Hematopoietic multipotent progenitor cell treated with erythropoietin and hydrocortisone succinate and interleukin-3 and kit ligand, for 8 days (in vitro differentiated cells): ENCODE data around the gene AFG3L2.
A peak's percentile ranks its signal among the peaks of the same experiment; 100 is the strongest.

Experiments
- DNase-seq: peaks from one replicate; pipeline ENCODE4 v3.0.0-alpha.2; 2015

AFG3L2 gene

DNA sequence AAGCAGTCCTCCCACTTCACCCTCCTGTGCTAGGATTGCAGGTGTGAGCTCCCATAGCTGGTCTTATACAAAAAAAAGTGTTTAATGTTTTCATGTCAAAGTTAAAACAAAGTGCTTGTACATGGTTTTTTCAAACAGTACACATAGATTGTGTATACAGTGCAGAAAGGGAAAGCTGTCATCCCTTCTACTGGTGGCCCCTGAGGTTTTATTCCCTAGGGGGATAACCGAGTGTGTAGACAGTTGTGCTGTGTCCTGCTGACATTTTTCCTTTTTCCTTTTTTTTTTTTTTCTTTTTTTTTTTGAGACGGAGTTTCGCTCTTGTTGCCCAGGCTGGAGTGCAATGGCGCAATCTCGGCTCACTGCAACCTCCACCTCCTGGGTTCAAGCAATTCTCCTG is 58.2 kb downstream of the AFG3L2 start:
- no peak for DNase-seq

DNA sequence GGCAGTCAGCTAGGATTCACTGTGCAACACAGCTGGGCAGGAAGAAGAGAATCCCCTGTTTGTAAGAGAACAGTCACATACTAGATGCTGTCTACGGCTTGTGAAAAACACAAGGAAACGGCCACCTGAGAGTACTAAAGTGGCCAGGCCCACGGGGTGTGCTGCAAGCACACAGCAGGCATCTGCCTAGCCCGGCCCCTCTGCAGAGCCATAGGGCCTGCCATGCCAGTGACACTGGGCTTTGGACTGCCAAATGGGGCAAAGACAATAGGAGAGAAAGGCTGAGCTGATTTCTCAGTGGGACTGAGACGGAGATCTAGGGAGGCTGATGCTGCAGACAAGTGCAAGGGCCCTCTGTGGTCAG is 58.7 kb downstream of the AFG3L2 start:
- DNase-seq = no peak

DNA sequence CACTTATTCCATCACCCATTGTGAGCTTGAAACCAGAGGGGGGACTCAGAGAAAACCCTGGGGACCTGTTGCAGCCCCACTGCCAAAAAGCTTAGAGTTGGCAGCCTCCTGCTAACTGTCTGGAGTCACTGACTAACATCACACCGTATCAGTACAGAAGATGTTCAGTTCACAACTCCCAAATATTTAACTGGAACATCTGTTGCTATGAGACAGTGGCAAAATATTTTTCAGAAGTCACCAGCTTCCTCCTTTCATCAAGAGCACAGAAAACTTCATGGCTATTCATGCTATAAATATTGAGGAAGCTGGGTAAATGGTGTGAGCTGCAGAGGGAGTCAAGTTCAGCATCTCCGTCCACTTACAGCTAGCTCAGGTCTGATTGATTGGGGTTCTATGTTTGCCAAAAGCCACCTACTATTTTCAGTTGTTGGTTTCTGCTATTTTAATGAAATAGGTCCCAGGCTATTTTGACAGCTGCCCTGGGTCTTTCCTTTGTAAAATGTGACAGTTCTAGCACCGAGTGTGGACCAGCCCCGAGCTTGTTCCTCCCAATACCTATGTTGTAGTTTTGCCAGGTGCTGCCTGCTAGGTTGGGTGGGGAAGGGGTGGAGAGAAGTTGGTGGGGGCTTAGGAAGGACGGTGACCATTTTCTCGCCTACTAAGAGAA is 59.2 kb downstream of the AFG3L2 start:
- DNase-seq = no peak

DNA sequence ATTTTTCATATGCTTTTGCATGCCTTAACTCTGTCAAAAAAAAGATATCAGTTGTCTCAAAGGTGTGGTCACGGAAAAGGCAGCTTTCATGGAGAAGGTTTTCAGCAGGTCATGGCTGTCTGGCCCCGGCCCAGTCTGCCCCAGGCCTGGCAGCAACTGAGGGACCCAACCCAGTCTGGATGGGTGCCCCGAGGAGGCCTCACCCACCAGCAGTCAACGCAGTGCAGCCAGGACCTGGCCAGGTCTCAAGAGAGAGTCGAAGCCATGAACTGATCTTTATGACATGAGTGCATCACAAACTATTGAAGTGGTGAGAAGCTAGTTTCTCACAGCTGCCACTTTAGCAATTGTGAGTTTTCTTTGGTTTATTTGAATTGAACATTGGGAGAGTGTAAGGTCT is 61.1 kb downstream of the AFG3L2 start:
- DNase-seq = peak; percentile 93

DNA sequence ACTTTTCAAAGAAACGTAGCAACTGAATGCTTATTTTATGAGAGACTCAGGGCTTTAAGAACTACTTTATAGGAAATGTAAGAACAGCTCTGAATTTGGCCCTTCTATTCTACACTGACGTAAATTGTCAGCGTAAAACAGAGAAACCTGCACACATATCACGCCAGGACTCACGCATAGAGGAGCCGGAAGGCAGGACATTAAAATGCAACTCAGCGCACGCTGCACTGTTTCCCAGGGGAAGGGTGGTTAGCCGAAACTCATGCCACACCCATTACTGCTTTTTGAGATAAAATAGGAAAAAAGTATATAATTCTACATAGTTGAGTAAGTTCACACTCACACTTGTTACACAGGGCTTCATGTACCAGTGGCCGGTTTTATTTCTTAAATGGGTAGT is 61.5 kb downstream of the AFG3L2 start:
- DNase-seq = peak; percentile 88

DNA sequence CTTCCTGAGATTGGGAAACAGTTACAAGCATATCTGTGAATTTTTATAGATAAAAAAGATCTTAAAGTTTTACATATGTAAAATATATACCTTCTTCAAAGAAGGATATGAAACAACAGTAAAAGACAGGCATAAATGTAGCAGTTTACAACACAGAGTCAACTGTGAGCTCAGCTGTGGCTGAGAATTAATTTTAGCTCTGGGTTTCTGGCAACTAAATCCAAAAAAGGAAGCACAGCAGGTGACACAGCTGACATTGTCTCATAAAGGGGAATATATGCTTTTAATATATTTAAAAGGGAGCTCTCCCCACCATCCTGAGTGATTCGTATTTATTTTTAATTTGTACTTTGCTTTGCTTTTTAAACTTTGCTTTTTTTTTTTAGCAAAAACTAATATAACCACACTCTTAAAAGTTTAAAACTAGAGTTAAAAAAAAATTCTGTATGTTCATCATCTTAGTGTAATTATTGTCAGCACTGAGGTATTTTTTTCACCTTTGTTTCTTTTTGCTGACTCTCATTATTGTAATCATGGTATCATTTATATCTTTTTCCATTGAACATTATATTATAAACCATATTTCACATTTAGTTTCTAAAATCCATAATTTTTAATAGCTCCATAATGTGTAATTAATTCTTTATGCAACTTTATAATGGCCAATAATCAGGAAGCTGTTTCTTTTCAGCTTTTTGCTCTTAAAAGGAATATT is 62.3 kb downstream of the AFG3L2 start:
- no peak for DNase-seq

DNA sequence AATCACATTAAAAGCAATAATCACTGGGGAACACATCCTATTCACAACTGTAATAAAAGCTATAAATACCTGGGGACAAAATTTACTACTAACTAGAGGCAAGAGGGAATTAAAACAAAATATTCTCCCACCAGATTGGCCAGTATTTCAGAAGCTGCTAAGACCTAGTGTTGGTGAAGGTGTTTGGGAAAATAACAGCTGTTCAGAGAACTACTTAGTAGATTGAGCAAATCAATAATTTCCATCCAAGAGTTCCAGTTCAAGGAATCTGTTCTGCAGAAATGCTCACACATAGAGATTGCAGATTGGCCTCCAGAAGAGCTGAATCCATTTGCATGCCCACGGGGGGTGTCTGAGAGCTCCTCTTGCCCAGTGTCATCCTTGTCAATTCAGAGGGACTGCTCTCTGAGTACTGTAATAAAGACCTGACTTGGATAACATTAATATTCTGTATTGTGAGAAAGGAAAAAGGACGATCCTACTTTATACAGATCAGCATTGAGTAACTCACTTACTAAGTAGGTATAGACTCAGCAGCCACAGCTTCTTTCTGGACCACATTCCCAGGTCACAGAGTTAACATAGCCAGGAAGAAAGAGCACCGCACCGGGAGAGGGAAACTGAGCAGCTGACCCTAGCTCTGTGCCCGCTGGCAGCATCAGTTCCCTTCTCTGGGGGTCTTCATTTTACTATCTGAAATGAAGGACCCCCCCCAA is 63.3 kb downstream of the AFG3L2 start:
- no peak for DNase-seq

DNA sequence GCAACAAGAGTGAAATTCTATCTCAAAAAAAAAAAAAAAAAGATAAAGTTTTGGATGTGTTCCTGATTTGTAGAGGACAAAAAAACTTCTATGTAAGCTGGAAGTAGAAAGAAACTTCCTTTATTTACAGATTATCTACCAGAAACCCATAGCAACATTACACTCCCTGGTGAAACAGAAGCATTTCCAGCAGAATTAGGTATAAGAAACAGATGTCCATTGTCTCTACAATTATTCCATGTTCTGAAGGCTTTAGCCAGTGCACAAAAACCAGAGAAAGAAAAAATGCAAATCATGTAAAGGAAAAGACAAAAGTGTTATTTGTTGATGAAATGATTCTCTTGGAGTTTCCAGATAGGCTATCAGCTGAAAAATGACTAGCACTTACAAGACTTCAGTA is 64.1 kb downstream of the AFG3L2 start:
- no peak for DNase-seq

DNA sequence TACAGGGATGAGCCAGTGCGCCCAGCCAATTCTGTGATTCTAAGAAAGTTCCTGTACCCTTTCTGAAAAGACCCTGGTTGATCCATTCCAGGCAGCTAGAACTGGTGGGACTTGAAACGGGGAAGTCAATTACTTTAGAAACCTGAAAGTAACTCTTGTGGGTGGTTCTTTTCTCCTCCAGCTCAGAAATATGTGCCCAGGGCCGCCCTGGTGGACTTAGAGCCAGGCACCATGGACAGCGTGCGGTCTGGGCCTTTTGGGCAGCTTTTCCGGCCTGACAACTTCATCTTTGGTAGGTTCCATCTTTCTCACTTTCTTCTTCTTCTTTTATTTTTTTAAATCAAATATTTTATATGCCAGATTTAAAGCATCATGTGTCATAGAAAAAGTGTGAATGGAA is 66.3 kb downstream of the AFG3L2 start:
- no peak for DNase-seq

DNA sequence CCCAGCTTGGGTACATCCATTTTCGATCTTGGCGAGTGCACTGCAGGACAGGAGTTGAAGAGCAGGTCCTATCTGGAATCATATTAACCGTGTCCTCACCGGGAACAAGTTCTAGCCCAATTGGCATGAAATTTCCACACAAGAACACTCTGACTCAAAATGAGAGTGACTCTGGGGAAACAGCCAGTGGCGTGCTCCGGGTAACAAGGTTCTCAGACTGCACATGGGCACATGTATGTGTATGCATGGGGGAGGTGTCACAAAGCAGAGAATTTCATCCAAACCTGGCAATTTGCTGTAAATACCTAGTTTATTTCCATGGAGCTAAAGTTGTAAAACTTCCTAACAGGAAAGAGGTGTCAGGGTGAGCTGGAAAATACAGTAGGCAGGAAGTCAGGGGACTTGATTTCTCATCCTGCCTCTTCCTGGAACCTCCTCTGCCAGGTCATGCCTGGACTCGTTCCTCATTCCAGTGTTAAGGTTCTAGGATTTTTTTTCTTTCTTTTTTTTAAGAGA is 67.3 kb downstream of the AFG3L2 start:
- no peak for DNase-seq

DNA sequence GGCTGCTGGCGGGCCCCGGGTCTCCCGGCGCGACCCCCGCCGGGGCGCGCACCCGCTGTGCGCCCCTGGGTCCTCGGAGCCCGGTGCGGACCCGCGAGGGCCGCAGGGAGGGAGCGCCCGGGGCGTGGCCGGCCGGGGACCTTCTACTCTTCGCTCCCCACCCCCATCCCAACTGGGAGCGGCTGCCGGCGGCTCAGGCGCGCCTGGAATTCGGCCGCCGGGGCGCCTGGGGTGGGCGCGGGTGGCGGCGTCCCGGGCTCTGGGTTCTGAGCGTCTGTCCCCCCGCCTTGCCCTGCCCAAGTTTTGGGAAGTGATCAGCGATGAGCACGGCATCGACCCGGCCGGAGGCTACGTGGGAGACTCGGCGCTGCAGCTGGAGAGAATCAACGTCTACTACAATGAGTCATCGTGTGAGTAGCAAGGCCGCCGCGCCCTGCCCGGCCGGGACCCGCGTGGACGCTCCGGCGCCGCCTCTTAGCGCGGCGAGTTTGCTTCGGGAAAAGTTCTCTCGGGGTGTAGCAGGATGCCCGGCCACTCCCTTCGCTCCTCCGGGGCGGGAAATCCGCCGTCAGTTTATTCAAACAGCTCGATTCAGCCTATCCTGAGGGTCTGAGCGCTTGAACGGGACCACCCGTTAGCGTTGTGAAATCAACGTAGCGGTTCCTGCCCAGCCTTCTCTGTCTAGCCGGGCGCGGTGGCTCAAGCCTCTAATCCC is 68.5 kb downstream of the AFG3L2 start:
- peak; percentile 75 for DNase-seq

DNA sequence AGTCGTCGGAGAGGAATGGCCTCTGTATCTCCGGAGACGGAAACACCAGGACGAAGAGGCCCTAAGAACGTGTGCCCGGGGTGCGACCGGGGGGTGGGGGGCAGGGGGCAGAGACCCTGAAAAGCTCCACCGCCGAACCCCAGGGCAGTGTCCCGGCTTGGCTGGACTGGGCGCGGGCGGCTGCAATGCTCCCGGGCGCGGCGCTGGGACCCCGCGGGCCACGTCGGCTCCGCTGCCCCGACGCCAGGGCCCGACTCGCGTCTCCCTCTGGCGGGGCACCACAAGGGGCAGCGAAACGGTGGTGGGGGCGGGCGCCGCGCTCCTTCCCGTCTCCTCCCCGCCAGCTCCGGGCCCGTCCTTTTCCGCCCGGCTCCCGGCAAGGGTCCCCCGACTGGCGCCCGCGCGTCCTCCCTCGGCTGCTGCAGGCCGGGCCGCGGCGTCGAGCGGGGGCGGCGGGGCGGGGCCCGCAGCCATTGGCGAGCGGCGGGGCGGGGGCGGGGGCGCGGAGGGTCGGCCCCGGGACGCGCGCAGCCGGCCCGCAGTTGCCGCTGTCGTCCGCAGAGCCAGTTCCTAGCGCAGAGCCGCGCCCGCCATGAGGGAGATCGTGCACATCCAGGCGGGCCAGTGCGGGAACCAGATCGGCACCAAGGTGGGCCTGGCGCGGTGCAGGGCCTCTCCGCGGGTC is 69.2 kb downstream of the AFG3L2 start, which contains the start of gene TUBB6:
Gene TUBB6, plus strand, starts transcription at position 541 of the 685 bp plus-strand sequence. Its CDS starts 52 bp downstream, at position 593.
- peak; percentile 73 for DNase-seq

DNA sequence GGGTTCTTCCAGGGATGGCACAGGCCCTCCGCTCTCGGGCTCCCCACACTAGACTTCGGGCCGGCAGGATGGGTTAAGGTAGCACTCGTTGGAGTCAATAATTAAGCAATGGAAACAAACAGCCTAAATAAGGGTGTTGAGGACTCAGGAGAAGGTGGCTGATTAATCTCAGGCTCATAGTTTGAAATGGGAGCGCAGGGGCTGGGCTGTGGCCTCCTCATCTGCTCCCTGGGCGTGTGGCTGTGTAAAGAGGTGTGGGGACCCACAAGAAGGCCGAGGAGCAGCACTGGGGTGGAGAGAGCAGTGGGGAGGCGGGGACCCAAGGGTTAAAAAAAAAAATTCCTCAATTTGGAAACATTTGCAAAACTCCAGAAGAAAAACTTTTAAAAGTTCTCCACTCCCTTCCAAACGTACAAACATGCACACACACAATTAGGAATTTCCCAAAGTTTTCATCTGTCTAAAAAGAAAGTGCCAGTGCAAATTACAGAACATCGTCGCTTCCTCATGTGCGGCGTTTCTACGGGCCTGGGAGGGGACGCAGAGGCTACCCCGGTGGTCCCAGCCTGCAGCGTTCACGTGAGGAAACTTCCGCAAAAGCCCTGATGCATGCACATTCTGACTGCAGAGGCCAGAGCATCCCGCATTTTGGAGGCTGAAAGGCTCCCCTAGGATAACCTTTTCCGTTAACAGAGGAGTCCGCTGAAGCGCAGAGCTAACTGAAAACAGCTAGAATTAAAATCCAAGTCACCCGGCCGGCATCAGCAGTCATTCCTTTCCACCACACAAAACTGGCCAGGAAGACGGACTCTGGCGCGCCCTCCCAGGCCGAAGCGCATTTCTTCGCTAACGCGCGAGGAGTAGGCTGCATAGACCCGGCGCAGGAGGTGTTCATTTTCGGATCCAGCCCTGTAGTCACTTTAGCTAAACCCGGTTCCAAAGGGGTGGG is 70.0 kb downstream of the AFG3L2 start:
- DNase-seq = peak; percentile 53

DNA sequence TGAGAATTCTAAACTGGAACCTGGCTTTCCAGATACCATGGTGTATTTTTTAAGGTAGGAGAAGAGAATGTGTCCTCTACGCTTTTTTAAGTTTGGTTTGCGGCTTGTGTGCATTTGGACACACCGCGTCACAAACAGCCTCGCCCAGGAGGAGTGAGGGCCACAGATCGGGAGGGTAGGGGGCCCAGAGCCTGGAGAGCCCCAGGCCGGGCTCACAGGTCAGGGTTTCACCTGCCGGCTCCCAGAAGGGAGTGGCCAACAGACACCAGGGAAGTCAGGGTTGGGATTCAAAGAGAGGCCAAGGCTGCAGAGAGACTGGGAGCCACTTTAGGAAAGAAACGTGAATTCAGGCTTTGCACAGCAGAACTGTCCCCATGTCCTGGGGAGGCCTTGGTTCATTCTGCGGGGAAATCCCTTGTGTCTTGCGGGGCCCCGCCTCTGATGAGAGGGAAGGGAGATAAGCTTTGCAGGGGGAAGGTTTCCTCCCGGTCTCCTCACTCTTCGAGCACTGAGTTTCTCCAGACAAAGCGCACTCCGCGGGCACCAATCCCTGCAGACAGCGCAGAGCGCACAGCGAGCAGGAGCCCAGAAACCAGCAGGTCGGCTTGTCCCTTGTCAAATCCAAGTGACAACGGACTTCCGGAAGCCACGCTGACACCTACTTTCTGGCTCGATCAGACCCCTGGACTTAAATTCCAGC is 70.9 kb downstream of the AFG3L2 start:
- peak; percentile 72 for DNase-seq

DNA sequence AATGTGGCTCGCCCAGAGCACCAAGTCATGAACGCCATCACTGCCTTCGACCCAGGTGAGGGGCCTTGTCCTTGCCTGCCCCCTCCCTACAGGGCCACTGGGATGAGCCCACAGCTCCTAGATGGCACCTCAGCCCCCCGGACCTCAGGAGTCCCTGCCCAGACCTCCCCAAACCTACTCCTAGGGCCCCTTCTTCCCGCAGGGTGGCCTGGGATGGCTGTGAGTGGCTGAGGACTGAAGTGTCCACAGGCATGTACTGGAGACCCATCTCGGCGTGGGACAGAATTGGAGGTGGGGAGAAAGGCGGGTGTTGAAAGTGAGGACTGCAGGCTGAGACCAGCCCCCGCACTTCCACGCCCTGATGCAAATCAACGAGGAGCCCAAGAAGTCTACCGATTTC is 71.8 kb downstream of the AFG3L2 start:
- no peak for DNase-seq

DNA sequence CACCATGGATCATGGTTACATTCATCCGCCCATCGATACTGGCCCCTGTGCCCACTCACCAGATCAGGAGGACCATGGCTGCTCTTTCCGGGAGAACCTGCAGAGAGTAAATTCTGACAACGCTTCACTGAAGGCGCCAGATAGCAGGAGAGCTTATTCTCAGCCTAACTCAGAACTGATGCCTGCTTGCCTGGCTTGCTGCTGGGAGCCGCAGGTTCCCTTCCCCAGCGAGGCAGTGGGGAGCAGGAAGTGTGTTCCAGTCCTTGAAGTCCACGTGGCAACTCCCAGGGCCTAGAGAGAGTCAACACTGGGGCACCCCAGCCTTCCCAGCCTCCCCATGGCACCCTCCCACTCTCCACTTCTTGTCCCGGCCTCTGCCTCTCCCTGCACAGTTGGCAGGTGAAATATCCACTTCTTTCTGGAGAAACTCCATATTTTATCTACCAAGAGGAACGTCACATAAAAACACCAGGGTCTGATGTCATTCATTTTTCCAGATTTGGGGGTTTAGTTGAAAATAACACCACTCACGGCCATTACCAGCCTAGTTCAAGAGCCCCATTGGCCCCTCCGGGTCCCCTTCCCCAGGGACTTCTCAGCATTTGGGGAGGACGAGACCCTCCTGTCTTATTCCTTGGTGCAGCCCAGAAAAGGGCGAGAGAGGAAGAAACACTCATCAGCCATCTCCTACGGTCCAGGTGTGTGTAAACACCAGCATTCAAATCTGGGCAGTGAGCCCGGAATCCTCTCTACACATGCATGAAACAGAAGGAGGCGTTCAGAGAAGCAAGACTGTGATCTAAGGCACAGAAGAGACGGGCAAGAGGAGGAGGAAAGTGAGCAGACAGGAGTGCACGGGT is 72.4 kb downstream of the AFG3L2 start:
- no peak for DNase-seq

DNA sequence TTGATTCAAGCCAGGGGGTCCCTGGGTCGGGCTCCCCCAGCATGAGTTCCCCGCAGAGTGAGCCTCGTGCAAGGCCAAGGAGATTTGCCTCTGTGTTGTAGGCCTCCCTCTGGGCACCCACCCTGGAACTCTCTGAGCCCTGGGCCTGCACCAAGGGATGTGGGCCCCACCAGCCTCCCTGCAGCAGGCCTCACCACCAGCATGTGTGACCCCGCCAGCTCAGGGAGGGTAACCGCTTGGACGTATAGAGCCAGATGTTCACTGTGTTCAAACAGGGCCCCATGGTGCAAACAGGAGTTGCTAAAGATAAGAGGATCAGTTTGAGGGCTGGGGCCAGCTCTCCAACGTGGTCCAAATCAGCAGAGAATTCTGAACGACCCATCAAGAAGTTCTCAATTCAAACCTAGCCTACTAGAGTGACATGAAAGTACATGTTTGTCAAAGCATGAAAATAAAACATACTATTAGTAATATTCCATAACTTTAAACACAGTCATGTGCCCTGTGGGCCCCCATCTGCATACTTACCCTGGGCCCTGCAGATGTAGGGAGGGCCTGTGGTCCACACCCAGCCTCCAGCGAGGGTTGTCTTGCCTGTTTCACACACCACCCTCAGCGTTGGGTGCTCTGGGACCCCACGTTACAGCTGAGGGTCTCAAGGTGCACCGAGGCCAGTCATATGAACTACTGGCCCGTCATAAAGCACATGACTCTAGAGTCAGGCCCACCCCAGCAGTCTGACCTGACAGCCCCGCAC is 74.5 kb downstream of the AFG3L2 start:
- DNase-seq = peak; percentile 96

DNA sequence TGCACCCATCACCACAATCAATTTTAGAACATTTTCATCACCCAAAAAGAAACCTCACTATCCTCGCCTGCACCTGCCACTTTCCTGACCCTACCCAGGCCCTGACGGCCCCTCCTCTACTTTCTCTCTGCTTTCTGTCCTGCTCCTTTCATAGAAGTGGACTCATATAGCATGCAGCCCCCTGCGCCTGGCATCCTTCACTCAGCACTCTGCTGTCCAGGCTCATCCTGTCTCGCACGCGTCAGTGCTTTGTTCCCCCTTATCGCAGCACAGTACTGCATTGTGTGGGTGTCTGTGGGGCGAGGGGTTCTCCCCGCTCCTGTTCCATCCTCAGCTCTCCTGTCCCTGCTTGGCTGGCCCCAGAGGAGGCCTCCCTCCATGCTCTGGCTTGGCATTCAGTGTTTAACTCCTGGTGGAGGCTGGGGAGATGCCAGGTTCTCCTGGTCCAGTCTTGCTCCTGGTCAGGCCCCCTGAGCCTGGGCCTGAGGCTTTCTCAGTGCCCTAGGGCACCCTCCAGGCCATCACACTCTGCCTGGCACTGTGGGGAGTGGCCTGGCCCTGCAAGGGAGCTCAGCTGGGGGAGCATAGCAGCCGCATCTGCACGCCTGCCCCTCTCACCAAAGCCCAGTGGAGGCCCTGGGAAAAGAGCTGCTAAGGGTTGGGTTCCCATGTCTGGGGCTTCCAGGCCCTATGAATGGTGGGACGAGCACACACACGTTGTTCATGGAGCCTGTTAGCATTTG is 75.6 kb downstream of the AFG3L2 start:
- DNase-seq = no peak
